Stimulated activated naive CD8-positive, alpha-beta T cell treated with anti-CD3 and anti-CD28 coated beads, Interleukin-15, amount 100 ng/mL, for 72 hours (primary cell): ENCODE results near the gene TMEM38B.

Experiments used
- ATAC-seq: fragments of 150-1000 bp; cut with Tn5 transposase; 2 replicates; pipeline ENCODE4 v1.10.0; 2021; ENCODE audit warnings: mild to moderate bottlenecking, moderate library complexity
- DNase-seq, 2 donors: peaks; one replicate each; pipeline ENCODE4 v3.0.0; 2021 to 2022
- H3K27ac Mint-ChIP-seq, 2 donors: one replicate each; pipeline ENCODE4 v1.8.0; 2022; ENCODE audit warnings: mild to moderate bottlenecking in 2 of 2, mixed read lengths in 2 of 2, moderate library complexity in 2 of 2
- H3K27me3 Mint-ChIP-seq: one replicate; pipeline ENCODE4 v1.8.0; 2022; ENCODE audit warnings: mixed read lengths
- H3K4me1 Mint-ChIP-seq: one replicate; pipeline ENCODE4 v1.8.0; 2022; ENCODE audit warnings: mild to moderate bottlenecking, mixed read lengths
- H3K4me3 Mint-ChIP-seq, 2 donors: one replicate each; pipeline ENCODE4 v1.8.0; 2022; ENCODE audit warnings: mild to moderate bottlenecking in 2 of 2, mixed read lengths in 2 of 2, moderate library complexity in 1 of 2
- H3K9me3 Mint-ChIP-seq, 2 donors: one replicate each; pipeline ENCODE4 v1.8.0; 2022; ENCODE audit warnings: mixed read lengths in 2 of 2

Gene TMEM38B

DNA sequence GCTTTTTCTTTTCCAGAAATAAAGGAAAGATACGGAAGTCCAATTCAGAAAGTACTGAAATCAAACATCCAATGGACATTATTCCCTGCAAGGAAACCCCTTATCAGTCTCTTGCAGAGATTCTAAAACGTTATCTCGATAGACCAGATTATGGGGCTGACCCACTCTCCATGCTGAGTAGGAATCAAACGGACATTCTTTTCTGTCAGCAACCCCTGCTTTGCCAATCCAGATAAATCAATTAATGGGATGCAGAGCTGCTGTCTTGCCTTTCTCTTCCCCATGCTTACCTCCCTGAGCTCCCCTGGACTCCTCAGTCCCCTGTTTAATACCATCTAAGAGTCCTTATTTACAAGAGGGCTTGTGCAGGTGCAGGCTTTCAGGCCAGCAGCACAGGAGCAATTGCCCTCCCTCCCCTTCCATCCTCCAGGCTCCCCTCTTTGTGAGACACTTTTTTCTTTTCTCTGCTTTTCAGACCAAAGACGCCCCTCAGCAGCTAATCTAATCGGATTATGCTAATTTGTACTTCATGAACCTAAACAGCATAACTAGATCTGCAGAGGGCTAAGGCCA lies 17.9 kb upstream of the TMEM38B start:
- DNase-seq (no peak), ATAC-seq (no peak)
- no peaks in the 10 kb centered on the region for H3K9me3 Mint-ChIP-seq
- no peak overlapping the region for H3K27ac Mint-ChIP-seq
- H3K4me3 Mint-ChIP-seq: no peak overlapping the region
- H3K27me3 Mint-ChIP-seq: no peaks in the 10 kb centered on the region
- no peaks in the 10 kb centered on the region for H3K4me1 Mint-ChIP-seq

DNA sequence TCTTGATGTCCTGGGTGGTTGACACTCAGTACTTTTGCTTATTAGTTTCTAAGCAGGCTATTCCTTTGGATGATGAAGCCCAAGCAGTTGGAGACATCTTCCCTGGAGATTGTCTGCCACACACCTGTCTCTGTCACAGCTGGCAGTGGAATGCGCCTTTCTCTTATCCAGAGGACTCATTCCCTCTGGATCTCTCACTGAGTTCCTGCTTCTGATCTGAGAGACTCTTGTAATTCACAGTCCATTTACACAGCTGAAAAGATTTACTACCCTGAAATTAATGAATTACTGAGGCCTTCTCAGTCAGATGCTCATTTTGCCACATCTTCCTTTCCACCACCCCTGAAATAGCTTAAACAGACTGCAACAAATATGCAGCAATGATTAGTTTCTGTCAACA lies 16.2 kb upstream of the TMEM38B start:
- H3K27me3 Mint-ChIP-seq: no peaks in the 10 kb centered on the region
- no peak overlapping the region for H3K4me3 Mint-ChIP-seq
- DNase-seq (no peak), ATAC-seq (no peak)
- H3K9me3 Mint-ChIP-seq: no peaks in the 10 kb centered on the region
- no peaks in the 10 kb centered on the region for H3K4me1 Mint-ChIP-seq
- H3K27ac Mint-ChIP-seq: no peak overlapping the region

DNA sequence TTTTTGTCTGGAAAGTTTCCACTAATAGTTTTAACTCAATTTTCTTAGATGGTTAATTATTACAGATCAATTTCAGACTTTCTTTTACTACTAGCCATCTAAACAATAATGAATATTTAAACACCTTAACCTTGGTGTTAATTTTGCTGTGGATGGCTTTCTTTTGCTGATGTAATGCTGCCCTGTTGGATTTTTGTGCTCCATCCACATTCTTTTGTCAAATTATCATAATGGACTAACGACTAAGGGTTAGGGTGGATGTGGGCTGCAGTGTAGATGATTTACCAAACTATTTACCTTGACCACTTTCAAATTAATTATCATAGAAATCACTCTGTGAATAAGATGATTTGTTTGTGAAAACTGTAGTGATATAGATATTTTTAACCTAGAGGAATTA lies 15.6 kb upstream of the TMEM38B start:
- no peak for DNase-seq
- H3K9me3 Mint-ChIP-seq: no peaks in the 10 kb centered on the region
- H3K4me1 Mint-ChIP-seq: no peaks in the 10 kb centered on the region
- no peak overlapping the region for H3K4me3 Mint-ChIP-seq
- H3K27me3 Mint-ChIP-seq: no peaks in the 10 kb centered on the region
- H3K27ac Mint-ChIP-seq: no peak overlapping the region
- no peak for ATAC-seq

DNA sequence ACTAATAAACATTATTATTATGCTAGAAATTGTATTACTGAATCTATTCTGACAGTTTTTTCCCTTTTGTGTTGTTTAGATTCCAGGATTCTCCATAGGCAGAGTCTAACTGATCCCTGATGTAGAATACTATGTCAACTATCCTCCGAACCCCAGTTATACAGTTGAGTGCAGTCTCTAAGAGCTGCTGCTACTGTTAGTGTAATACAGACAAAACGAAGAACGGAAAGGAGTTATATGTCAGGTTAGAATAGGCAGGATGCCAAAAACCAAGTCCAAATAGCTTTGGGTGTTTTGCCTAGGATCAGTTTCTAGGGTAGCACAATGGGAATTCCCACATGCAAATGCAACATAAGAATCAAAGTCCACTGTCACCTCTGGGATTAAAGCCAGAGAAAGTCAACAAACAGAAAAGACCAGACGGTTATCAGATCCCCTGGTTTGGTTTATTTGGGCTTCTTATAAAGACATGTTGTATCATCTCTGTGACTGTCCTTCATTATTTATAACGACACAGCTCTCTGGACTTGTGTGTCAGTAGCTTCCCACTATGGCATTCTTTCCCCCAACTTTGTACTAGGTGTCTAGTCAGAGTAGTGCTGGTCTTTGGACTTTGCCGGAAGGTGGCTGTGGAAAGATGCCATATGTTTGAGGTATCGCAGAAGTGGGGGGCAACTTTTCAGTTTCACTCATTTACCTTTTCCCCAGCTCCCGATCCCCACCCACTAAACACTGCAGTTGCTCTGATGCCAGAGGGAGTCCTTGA lies 14.9 kb upstream of the TMEM38B start:
- H3K4me1 Mint-ChIP-seq: no peaks in the 10 kb centered on the region
- H3K27ac Mint-ChIP-seq: no peak overlapping the region
- H3K4me3 Mint-ChIP-seq: no peak overlapping the region
- no peaks in the 10 kb centered on the region for H3K9me3 Mint-ChIP-seq
- no peaks in the 10 kb centered on the region for H3K27me3 Mint-ChIP-seq
- no peak for ATAC-seq
- DNase-seq: no peak

DNA sequence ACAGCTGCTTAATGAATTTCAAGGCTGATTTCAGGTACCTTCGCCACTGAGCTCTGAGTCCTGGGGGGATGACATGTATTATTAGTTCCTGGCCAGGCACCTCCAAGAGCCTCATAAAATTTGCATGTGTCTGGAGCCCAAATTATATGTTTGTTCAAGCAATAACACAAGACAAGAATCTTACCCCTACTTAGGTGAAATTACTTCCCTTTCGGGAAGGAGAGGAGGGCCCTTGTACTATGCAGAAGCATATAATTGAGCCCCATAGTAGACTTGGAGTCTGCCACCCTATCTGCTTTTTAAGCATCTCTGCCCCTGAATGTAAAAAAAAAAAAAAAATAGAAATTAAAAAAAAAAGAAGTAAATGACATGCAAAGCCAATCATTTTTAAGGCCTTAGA lies 13.0 kb upstream of the TMEM38B start:
- ATAC-seq: no peak
- H3K4me3 Mint-ChIP-seq: no peak overlapping the region
- H3K27ac Mint-ChIP-seq: no peak overlapping the region
- no peaks in the 10 kb centered on the region for H3K27me3 Mint-ChIP-seq
- no peaks in the 10 kb centered on the region for H3K4me1 Mint-ChIP-seq
- no peak for DNase-seq
- H3K9me3 Mint-ChIP-seq: no peaks in the 10 kb centered on the region

DNA sequence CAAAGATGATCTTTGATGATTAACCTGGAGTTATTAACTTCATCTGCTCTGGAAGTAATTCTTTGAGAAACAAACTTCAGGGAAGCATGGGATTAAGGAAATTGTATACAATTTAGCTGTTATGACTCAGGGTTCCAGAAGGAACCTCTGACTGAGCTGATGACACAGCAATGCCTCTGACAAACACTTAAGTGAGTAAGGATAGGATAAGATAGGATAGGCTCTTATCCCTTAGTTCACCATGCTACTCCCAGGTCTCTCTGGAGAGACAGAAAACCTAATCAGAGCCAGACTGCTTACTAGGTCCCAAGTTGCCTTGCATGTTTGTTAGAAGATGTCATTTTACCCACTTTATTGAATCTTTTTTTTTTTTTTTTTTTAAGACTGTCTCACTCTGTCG lies 12.6 kb upstream of the TMEM38B start:
- H3K4me1 Mint-ChIP-seq: no peaks in the 10 kb centered on the region
- H3K27me3 Mint-ChIP-seq: no peaks in the 10 kb centered on the region
- no peak overlapping the region for H3K4me3 Mint-ChIP-seq
- ATAC-seq (no peak), DNase-seq (no peak)
- H3K9me3 Mint-ChIP-seq: no peaks in the 10 kb centered on the region
- H3K27ac Mint-ChIP-seq: no peak overlapping the region

DNA sequence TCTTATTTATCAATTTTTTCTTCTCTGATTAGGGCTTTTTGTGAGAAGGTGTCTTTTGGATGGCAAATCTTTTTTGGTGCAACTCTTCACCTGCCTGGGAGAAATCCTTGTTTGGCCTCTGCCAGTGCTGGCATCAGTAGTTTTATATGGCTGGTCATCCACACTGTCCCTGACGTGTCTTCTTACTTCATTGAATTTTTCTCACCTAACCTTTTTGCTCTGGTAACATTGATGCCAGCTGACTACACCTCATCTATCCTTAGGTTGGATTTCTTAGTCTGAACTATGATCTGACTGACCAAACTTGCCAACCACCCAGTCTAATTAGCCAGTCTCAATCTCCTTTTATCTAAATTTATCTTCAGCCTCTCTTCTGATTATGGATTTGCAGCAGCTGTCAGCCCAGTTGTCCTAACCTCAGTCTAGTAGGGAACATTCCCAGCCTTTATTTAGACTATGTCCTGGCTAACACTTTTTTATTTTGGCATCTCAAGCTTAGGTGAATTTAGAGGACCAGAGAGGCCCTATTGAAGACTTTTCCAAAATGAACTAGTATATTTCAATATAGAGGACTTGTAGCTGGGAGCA lies 10.6 kb upstream of the TMEM38B start:
- H3K4me3 Mint-ChIP-seq: no peak overlapping the region
- ATAC-seq (no peak), DNase-seq (no peak)
- H3K27me3 Mint-ChIP-seq: peaks cover 17% of the 10 kb centered on the region
- no peak overlapping the region for H3K27ac Mint-ChIP-seq
- H3K9me3 Mint-ChIP-seq: no peaks in the 10 kb centered on the region
- no peaks in the 10 kb centered on the region for H3K4me1 Mint-ChIP-seq

DNA sequence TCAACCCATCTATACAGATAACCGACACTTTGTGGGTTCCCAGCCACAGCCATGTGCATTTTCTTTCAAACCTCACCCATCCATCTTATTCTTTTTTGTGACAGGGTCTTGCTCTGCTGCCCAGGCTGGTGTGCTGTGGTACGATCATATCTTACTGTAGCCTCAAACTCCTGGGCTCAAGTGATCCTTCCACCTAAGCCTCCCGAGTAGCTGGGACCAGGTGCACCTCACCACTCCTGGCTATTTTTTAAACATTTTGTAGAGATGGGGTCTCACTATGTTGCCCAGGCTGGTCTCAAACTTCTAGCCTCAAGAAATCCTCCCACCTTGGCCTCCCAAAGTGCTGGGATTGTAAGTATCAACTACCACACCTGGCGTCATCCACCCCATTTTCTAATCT lies 7.4 kb upstream of the TMEM38B start:
- Mint-ChIP-seq H3K9me3 (no peaks in the 10 kb centered on the region), H3K4me3 (no peak overlapping the region), H3K4me1 (no peaks in the 10 kb centered on the region), H3K27me3 (peaks cover 28% of the 10 kb centered on the region), H3K27ac (no peak overlapping the region)
- ATAC-seq: no peak
- no peak for DNase-seq

DNA sequence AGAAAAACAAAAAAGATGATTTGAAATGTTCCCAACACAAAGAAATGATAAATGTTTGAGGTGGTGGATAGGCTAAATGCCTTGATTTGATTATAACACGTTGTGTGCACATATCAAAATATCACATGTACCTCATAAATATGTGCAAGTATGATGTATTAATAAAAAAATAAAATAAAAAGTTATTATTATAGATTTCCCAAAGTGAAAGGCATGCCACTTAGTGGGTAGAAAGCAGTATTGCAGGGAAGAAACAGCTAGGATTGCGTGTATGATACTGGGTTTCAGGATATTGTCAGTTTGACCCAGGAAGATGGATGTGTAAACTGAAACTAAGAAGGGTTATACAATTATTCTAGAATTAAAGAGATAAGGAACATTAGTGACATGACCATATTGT lies 3.6 kb upstream of the TMEM38B start:
- Mint-ChIP-seq H3K9me3 (no peaks in the 10 kb centered on the region), H3K27me3 (peaks cover 37% of the 10 kb centered on the region), H3K4me3 (no peak overlapping the region), H3K27ac (no peak overlapping the region), H3K4me1 (peaks cover 15% of the 10 kb centered on the region)
- DNase-seq: no peak
- ATAC-seq: no peak

DNA sequence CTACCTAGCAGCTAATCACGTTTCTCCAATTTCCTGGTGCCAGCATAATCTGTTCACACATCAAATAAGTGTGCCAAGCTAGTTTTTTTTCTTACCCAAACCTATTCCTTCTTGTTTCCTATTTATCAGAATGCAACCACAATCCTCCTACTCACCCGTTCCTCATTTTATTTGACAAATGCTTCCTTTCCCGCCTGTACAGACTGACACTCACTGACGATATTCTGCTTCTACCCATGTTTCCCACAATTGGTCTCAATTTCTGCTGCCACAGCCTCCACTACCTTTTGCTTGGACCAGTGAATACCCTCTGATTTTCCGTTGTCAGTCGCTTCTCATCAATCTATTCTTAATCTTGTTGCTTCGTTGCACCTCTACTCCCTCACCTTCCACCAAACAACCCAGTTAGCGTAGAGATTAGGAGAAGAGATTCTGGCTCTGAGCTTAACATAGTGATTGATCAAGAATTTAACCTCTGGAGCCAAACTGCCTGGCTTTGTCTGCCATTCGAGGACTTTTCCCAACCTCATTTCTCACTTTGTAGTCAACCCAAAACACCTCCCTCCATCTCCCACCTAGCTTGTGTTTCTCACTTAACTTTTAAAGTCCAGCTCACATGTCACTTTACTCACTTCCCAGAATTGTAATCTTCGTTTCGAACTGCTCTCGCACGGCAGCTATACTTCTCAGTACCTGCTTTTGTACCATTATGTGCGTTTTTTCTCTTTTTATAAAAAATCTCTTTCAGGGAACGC lies 729 bp upstream of the TMEM38B start:
- Mint-ChIP-seq H3K27me3 (peaks cover 19% of the 10 kb centered on the region), H3K27ac (peak overlapping the region; percentile 21 to 31)

DNA sequence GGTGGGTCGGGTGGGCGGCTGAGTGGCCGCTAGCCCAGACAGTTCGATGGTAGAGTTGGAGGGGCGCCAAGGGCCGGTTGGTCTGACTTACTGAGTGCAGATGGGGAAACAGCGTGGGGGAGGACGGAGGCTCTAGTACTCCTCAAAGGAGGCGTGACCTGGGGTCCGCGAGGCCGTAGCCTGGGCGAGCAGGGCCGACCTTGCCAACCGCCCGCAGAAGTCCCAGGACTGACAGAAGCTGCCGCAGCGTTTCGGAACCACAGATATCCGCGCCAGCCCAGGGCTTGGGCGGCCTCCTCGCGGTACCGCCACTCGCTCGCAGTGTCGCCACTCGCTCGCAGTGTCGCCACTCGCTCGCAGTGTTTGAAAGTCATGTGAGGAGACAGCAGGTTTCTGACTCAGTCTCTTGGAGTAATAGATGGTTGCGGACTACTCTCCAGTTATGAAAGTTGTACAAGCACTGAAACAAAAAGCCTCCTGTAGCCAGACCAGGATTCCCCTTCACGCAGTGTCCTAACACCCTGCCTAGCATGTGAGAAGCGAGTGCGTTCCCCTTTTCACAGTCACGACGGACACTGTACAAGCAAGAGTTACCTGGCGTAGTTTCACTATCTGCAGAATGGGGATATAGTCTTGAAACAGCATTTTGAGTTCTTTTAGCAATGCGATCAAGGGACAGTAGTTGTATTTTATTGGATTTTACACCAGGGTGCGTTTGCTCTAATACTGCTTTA lies 674 bp downstream of the TMEM38B start:
- H3K27me3 Mint-ChIP-seq: peaks cover 11% of the 10 kb centered on the region
- ATAC-seq (peak; percentile 82), DNase-seq (peak; percentile 56 to 64)
- no peaks in the 10 kb centered on the region for H3K9me3 Mint-ChIP-seq
- peak overlapping the region; percentile 73 to 84 for H3K4me3 Mint-ChIP-seq
- peak overlapping the region; percentile 28 to 51 for H3K27ac Mint-ChIP-seq
- H3K4me1 Mint-ChIP-seq: peaks cover 30% of the 10 kb centered on the region

More for the DNA sequence above, 729 bp upstream of the TMEM38B start:
- H3K4me3 Mint-ChIP-seq: peak overlapping the region; percentile 73 to 83
- H3K4me1 Mint-ChIP-seq: peaks cover 20% of the 10 kb centered on the region
- DNase-seq (peak in 1 of 2 donors; percentile 8), ATAC-seq (peak; percentile 0)
- no peaks in the 10 kb centered on the region for H3K9me3 Mint-ChIP-seq

DNA sequence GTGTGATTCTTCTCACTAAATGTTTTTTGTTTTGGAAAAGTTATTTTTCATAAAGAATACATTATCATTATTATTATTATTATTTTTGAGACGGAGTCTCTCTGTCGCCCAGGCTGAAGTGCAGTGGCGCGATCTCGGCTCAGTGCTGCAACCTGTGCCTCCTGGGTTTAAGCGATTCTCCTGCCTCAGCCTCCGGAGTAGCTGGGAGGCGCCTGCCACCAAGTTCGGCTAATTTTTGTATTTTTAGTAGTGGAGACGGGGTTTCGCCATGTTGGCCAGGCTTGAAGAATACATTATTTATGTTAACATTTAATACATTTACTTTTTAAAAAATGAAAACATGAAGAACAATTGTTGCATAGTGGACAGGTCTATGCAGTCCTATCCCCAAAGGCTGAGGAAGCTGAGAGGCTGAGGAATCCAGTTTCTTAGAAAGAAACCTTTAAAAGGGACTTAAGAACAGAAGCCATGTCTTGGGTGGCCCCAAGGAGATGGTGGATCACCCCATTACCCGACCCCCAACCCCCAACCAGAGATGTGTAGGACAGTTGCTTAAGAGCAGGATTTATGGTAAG lies 2.0 kb downstream of the TMEM38B start:
- no peak for DNase-seq
- Mint-ChIP-seq H3K9me3 (no peaks in the 10 kb centered on the region), H3K27me3 (peaks cover 9% of the 10 kb centered on the region), H3K4me1 (peaks cover 30% of the 10 kb centered on the region), H3K4me3 (peak overlapping the region; percentile 48 to 84), H3K27ac (no peak overlapping the region)
- ATAC-seq: no peak

DNA sequence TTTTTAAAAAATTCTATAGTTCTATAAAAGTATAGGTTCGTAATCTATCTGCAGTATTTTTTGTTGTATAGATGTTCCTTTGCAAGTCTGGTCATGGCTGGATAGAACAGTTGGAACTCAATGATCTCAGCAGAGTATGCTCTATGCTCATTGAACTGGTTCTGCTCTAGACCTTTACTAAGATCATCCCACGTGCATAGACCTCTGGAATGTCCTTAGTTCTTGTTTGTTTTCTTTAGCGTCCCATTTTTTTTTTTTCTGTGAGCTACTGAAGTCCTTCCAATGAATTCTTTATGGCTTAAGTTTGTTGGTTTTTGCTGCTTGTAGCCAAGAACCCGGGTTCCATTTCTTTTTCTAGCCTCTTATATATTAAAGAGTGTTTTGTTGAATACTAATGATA lies 3.5 kb downstream of the TMEM38B start:
- no peak overlapping the region for H3K4me3 Mint-ChIP-seq
- DNase-seq: no peak
- peaks cover 30% of the 10 kb centered on the region for H3K4me1 Mint-ChIP-seq

DNA sequence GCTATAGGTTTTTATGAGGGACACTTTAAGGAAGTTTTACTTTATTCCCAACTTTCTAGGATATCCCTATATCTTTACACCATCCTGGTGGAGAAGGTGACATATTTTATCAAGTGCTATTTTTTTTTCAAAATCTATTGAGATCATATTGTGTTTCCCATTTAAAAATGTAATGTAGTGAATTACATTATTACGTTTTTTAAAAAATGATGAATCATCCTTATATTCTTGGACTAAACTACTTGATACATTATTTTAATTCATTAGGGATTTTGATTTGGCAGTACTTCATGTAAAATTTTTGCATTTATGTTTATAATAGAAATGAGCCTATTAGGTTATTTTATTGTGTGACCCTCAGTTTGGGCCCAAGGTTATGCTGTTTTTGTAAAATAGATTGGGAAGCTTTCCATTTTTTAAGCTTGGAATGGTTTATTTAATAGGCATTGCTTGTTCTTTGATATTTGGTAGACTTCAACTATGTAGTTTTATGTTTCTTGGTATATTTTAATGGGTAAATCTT lies 4.1 kb downstream of the TMEM38B start:
- Mint-ChIP-seq H3K4me3 (no peak overlapping the region), H3K27ac (no peak overlapping the region), H3K9me3 (no peaks in the 10 kb centered on the region), H3K4me1 (peaks cover 27% of the 10 kb centered on the region), H3K27me3 (peaks cover 5% of the 10 kb centered on the region)
- ATAC-seq: no peak
- no peak for DNase-seq

More for the DNA sequence above, 3.5 kb downstream of the TMEM38B start:
- H3K27me3 Mint-ChIP-seq: peaks cover 9% of the 10 kb centered on the region
- H3K27ac Mint-ChIP-seq: no peak overlapping the region
- ATAC-seq: no peak
- no peaks in the 10 kb centered on the region for H3K9me3 Mint-ChIP-seq

DNA sequence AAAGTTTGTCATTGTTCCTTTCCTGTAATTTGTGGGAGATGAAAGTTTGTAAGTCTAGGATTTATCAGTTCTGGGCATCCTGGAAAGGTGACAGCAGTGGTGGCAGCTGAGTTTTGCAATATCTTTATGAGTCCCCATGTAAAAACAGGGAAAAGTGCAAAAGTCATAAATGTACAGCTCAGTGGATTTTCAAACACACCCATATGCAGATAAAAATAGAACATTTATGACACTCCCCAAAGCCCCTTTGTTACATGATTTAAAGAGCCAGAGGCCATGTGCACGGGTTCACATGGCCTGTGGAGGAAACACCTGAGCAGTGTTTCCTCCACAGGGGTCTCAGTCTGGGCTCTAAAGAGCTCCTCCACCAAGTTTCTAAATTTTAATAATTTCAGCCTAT lies 6.3 kb downstream of the TMEM38B start:
- ATAC-seq: no peak
- H3K4me1 Mint-ChIP-seq: peaks cover 16% of the 10 kb centered on the region
- H3K27ac Mint-ChIP-seq: no peak overlapping the region
- H3K9me3 Mint-ChIP-seq: no peaks in the 10 kb centered on the region
- DNase-seq: no peak
- H3K4me3 Mint-ChIP-seq: no peak overlapping the region
- no peaks in the 10 kb centered on the region for H3K27me3 Mint-ChIP-seq
